Measurements from ENCODE around the gene NDUFS3.
"Not testable (repeated sequence)": the region's sequence is repeated elsewhere in the genome, so short reads cannot be mapped to it uniquely, and the experiment has no call there.

Gene NDUFS3

DNA sequence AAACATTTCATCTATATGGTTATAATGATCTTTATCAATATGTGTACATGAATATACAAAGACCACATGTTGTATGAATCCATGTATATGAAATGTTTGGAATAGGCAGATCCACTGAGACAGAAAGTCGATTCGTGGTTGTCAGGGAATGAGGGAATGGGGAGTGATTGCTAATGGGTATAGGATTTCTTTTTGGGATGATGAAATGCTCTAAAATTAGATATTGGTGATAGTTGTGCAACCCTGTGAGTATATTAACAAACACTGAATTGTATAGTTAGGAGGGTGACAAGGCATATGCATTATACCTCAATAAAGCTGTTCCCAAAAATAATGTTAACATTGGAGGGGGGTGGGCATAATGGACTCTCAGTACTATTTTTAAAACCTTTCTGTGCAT, 18.4 kb upstream of the NDUFS3 start:
- DNase-seq (ENCODE audit: low spot score) = no peak

DNA sequence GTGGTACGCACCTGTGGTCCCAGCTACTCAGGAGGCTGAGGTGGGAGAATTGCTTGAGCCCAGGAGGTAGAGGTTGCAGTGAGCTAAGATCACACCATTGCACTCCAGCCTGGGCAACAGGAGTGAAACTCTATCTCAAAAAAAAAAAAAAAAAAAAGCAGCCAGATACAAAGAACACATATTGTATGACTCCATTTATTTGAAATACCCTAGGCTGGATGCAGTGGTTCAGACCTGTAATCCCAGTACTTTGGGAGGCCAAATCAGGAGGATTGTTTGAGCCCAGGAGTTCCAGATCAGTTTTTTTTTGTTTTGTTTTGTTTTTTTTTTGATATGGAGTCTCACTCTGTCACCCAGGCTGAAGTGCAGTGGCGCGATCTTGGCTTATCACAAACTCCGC, 16.5 kb upstream of the NDUFS3 start:
- not testable (repeated sequence) for DNase-seq (ENCODE audit: low spot score)

DNA sequence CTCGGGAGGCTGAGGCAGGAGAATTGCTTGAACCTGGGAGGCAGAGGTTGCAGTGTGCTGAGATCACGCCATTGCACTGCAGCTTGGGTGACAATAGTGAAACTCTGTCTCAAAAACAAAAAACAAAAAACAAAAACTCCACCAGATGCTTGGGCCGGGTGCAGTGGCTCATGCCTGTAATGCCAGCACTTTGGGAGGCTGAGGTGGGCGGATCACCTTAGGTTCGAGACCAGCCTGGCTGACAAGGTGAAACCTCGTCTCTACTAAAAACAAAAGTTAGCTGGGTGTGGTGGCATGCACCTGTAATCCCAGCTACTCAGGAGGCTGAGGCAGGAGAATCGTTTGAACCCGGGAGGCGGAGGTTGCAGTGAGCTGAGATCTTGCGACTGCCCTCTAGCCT, 14.5 kb upstream of the NDUFS3 start:
- DNase-seq (ENCODE audit: low spot score) = not testable (repeated sequence)

DNA sequence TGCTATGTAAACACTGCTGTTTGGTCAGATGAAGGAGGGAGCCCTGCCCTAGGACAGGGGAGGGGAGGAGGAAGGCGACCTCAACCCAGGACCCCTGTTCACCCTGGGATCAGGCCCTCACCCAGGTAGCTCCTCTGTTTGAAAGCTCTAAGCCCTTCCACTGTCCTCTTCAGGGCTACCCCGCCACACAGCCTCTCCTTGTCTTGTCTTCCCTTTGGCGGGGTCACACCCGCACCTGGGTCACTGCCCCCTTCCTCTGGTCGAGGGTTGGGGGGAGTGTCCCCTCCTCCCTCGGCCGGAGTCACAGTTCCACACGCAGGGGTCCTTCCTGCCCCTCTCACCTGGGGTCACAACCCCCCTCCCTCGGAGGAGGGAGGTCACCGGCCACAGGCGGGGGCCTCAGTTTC, 13.9 kb upstream of the NDUFS3 start:
- no peak for DNase-seq (ENCODE audit: low spot score)

DNA sequence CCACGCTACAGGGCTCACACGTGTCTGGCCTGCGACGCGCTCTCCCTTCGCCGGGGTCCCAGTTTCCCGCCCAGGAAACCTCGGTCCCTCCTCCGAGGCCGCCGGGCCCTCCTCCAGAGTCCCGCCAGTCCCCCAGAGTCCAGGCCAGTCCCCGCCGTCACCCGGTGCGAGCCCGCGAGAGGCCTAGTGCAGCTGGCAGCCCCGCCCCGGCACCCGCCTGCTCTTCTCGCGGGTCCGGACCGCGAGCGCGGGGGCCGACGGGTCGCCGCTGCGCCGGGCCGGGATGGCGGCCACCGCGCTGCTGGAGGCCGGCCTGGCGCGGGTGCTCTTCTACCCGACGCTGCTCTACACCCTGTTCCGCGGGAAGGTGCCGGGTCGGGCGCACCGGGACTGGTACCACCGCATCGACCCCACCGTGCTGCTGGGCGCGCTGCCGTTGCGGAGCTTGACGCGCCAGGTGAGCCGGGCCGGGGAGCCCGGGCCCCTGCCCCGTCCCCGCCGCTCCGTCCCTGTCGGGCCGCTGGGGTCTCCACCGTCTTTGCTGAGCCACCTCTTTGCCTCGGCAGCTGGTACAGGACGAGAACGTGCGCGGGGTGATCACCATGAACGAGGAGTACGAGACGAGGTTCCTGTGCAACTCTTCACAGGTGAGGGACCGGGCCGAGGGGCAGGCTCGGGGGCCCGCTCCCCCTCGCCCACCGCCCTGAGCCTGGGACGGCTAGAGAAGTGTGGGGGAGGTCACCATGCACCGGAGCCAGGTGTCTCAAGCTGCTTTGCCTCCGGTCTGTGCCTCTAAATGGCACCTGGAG, 13.3 kb upstream of the NDUFS3 start, which contains the start of gene PTPMT1:
TSS of gene PTPMT1 (plus strand) at position 260 of the 809 bp plus-strand sequence. CDS start at position 284, 24 bp downstream.
- peak; percentile 79 for DNase-seq (ENCODE audit: low spot score)

DNA sequence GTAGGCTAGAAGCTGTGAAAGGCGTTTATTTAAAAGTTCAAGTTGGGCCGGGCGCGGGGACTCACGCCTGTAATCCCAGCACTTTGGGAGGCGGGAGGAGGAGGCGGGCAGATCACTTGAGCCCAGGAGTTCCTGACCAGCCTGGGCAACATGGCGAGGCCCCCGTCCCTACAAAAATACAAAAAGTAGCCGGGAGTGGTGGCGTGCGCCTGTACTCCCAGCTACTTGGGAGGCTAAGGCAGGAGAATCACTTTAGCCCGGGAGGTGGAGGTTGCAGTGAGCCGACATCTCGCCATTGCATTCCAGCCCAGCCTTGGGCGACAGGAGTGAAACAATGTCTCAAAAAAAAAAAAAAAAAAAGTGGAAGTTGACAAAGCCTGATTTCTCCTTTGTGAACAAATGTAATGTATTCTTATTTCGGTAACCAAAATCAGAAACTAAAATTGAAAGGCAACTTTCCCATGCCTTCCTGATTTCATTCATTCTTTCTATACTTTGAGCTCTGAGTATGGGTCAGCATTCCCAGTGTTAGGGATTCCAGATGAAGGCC, 12.7 kb upstream of the NDUFS3 start:
- no peak for DNase-seq (ENCODE audit: low spot score)

DNA sequence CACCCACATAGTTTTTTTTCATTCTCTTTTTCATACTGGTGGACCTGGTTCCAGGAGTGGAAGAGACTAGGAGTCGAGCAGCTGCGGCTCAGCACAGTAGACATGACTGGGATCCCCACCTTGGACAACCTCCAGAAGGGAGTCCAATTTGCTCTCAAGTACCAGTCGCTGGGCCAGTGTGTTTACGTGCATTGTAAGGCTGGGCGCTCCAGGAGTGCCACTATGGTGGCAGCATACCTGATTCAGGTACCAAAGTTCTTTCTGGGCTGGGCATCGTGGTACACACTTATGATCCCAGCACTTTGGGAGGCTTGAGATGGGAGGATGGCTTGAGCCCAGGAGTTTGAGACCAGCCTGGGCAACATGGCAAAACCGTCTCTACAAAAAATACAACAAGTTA, 9.2 kb upstream of the NDUFS3 start:
- DNase-seq (ENCODE audit: low spot score) = no peak

DNA sequence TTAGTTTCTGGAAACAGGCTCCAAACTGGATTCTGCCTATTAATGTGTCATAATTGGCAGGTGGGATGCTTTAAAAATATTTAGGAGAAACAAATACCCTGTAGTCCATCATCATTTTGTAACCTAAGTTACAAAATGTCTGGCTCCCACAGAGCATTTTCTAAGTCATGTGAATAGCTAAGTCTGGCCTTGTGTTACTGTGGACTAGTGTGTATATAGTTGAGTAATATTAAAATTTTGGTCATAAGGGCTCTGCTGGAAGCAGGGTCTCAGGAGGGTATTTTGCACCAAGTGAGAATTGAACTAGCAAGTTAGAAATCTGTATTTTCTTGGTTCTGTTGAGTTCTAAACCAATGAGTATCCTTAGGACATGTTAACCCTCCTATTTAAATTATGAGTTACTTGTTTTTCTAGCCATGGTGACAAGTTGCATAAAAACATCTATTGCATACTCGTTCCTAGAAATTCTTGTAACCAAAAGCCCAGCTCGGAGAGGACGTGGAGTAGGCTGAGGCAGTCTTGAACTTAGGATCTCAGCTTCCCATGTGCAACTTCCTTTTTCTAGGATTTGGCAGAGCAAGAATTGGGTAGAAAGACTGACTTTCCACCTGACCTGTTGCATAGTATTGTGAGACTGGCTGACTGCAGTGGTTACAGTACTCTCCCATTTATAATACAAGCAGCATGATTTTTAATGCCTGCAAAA, 8.1 kb upstream of the NDUFS3 start:
- no peak for DNase-seq (ENCODE audit: low spot score)

DNA sequence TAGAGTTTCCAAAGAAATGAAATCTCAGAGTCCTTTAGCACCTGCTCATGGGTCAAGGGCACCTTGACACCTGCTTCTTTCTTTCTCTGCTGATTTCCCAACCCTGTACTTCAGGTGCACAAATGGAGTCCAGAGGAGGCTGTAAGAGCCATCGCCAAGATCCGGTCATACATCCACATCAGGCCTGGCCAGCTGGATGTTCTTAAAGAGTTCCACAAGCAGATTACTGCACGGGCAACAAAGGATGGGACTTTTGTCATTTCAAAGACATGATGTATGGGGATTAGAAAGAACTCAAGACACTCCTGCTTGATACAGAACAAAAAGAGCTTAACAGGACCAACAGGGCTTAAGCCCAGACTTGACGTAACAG, 7.5 kb upstream of the NDUFS3 start:
- DNase-seq (ENCODE audit: low spot score) = no peak

DNA sequence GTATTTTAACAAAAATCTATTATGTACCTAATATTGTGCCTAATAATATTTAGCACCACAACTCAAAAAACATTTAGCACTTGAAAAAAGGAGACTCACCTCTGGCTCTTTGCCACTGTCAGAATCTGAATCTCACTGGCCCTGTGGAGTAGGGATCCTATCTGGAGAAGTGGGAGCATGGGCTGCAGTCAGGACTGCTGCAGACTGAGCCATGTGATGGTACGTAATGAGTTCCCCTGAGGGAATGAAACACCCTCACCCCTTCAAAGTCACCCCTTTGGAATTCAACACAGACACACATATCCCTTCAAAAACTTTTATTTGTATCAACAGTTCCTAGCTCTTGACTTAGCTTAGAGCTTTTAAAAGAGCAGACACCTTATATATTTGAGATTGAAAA, 7.0 kb upstream of the NDUFS3 start:
- no peak for DNase-seq (ENCODE audit: low spot score)

DNA sequence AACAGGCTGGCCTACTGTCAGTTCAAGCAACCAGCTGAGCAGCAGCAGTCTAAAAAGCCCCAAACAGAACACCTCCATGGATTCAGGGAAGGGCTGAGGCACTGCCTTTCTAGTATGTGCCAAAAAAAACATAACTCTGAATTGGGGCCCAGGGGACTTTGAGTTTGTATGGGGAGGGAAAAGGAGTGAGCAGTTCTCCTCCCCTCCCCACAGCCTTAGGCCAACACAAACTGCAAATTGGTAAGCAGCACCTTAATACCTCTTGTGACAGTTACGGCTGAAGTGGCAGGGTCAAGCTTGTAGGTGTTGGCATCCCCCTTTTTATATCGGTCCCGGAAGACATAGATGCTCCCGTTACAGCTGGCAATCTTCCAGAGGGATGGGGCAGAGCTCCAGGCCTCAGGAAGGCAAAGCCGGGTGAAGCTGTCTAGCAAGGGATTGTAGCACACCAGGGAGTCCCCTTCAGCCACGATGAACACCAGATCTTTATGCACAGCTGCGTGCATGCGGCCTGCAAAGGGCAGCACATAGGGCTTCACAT, 6.1 kb upstream of the NDUFS3 start:
- DNase-seq (ENCODE audit: low spot score) = no peak

DNA sequence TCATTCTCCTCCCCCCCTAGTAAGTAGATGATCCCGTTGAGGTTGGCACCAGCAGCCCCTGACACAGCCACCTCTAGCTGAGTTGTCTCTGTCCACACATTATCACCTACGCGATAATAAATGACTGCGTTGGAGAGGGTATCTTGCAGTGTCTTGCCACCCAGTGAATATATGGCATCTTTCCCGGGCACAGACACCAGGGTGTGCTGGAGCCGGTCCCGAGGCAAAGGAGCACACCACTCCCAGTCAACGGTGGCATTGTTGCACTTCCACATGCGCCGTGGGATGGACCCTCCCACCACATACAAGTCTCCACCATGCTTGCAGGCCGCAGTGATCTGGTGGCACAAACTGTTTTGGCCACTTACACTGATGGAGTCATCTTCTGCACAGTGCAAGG, 5.6 kb upstream of the NDUFS3 start:
- no peak for DNase-seq (ENCODE audit: low spot score)

DNA sequence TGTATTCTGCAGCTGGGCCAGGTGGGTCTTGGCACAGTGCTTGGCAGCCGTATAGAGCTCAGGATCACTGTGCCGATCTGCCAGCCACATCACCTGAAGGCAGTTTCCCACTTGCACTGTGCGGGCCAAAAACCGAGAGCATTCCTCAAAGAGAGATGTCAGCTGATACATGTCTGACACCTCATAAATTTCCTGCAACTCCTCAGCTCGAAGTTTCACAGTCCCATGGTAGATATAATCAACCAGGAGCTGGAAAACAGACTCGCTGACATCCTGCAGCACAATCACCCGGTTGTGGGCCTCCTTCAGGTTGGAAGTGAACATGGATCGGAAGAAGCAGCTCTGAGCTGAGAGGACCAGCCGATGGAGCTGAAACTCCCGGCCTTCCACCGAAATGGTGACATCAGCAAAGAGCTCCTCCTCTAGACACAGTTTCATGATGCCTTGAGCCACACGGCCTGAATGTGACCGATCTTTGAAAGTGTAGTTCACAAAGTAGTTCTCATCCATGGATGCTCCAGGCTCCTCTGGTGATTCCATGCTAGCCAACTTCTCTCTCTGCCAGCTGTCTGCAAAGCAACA, 1.3 kb upstream of the NDUFS3 start:
- DNase-seq (ENCODE audit: low spot score) = no peak

DNA sequence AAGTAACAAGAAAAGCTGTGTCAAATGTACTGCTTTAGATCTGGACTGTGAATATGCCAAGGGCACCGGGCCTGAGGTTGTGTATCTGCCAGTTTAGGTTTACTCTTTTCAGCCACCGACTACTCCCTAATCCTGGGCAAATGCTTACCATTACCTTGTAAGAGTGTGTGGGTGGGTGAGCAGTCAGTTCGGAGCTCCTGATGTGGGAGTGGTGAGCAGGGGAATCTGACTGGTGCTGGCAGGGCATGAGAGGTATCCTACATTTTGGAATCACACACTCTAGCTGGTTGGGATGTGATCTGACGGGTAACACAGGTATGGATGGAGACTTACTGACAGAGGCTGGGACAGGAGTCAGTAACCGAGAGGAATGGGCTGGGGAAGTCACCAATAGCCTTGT, 5.0 kb downstream of the NDUFS3 start:
- no peak for DNase-seq (ENCODE audit: low spot score)

DNA sequence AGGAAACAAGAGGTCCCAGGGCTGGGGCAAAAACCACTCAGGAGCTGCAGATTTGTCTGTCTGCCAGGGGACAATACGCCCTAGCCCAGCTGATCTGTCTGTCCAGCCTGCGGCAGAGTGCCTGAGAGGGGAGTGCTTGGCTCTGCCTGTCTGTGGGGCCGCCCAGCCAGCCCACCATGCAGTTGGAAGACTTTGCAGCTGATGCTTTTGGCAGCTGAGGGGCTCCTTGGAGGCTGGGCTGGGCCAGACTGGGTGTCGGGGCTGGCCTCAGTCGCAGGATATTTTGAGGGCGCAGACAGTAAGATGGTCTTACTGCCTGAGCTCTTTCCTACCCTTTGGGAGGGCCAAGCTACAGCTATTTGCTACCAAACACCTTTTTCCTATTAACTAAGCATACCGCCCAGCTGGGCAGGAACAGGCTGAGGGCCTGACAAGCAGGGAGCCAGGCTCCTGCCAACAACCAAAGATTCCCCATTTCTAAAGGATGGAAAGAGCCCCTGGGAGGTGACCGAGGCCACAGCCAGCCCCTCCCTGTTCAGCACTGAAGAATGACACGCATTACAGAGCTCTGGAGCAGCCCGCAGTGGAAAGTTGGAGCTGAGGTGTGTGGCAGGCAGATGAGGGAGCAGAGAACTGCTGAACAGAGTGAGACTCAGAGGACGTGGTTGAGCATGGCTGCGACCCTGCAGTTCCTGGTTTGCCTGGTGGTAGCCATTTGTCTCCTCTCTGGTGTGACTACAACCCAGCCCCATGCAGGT, 7.4 kb downstream of the NDUFS3 start, which contains the start of gene FAM180B:
TSS of gene FAM180B (plus strand) at position 581 of the 758 bp plus-strand sequence. CDS start at position 672, 91 bp downstream.
- peak; percentile 78 for DNase-seq (ENCODE audit: low spot score)

DNA sequence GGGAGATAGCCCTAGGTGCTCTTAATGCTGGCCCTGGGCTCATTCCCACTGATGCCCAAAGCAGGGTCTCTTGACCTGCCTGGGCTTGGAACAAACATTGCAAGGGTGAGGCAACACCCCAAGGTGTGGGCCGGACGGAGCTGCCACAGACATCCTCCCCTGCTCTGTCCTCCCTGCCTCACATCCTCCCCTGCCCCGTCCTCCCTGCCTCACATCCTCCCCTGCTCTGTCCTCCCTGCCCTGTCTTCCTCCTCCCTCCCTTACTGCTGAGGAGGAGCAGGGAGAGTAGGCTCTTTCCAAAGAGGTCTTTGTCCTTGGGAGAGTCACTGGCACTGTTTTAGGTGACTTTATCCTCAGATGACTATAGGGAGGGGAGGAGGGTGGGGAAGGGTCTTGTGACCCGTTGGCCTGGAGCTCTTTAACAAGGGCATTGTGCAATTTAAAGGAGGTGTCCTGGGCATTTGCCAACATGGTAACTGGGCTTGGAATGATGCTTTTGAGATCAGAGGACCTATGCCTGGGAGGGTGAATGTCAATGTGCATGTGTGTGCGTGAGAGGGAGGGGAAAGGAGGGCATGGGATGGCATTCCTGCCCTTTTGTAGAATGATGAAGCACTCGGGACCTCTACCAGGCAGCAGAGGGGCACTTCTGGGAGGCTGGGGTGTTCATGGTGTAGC, 8.3 kb downstream of the NDUFS3 start:
- DNase-seq (ENCODE audit: low spot score) = no peak

DNA sequence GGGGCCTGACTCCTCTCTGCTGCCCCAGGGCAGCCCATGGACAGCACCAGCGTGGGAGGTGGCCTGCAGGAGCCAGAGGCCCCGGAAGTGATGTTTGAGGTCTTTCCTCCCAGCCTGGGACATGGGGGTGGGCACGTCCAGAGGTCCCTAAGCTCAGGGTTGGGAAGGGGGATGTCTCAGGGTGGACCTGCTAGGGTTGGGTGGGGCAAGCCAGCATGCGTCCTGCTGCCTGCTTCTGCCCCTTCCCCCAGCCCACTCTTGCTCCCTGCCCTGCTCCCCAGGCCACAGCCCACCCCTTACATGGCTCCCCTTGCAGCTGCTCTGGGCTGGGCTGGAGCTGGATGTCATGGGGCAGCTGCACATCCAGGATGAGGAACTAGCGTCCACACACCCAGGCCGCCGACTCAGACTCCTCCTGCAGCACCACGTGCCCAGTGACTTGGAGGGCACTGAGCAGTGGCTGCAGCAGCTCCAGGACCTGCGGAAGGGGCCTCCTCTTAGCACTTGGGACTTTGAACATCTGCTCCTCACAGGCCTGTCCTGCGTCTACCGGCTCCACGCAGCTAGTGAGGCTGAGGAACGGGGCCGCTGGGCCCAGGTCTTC, 9.0 kb downstream of the NDUFS3 start:
- no peak for DNase-seq (ENCODE audit: low spot score)

DNA sequence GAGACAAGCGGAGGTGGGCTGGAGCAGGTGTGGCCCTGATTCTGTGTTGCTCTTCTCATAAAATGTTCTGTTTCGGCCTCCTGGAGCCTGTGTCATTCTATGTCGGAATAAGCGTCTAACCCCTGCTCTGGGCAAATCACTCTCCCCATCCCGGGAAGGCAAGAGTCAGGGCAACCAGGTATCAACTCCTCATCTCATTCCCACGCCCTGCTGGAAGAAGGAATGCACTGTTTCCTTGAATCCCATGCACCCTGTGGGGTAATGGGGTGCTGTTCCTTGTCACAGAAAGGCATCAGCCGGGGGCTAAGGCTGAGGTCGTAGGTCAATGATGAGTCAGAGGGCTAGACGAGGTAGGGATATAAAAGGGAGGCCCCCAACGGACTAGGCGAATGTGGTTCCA, 10.2 kb downstream of the NDUFS3 start:
- DNase-seq (ENCODE audit: low spot score) = no peak

DNA sequence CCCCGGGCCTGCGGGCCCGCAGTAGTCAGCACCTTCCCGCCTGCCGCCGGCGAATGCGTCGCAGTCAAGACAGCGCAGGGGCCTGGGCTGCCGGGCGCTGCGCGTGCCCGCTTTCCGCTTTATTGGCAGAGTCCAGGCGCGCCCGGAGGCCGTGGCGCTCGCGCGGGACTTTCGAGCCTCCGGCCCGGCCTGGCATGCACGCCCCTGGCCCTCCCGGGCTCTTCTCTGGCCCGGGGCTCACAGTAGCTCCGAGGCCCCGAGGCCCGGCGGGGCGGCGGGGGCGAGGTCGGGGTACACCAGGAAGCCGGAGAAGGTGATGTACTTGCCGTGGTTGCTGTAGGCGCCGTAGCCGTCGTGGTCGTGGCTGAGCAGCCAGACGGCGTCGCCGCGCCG, 10.7 kb downstream of the NDUFS3 start:
- no peak for DNase-seq (ENCODE audit: low spot score)

DNA sequence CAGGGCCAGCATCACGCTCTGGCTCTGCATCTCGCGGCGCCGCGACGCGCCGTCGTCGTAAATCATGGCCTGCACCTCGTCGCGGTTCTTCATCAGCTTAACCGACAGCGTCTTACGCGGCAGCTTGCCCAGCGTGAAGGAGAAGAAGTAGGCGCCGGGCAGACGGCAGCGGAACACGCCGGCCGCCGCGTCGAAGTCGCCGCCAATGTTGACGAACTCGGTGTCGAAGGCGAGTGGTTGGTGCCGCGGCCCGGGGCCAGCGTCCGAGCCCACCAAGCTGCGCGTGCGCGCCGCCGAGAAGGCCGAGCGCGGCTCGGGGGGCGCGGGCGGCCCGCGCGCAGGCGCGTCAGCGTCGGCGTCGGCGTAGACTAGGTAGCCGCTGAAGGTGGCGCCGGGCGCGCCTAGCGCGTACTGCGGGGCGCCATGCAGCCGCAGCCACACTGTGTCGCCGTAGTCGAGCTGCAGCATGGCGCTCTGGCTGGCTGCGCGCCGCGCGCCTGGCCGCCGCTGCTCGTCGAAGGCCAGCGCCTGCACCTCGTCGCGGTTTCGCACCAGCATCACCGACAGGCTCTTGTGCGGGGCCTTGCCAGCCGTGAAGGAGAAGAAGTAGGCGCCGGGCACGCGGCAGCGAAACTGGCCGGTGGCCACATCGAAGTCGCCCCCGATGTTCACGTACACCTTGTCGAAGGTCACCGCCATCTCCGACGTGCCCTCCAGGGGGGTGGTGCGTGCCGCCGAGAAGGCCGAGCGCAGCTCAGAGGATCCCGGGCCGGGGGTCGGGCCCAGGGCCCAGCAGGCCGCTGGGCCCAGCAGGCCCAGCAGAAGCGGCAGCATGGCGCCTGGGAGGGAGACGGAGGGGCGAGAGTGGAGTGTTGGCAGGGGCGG, 11.3 kb downstream of the NDUFS3 start:
- DNase-seq (ENCODE audit: low spot score) = peak; percentile 81

Measured in left forelimb (tissue), 1 donor.